GM21825 (cell line): ENCODE data around the gene TARM1.

Experiments
- ATAC-seq: cut with Tn5 transposase; IDR thresholded peaks from one replicate; pipeline ENCODE4 v1.9.1; 2021; ENCODE audit warnings: mild to moderate bottlenecking, moderate library complexity; ENCODE audit not compliant: unreplicated experiment

The TARM1 gene

DNA sequence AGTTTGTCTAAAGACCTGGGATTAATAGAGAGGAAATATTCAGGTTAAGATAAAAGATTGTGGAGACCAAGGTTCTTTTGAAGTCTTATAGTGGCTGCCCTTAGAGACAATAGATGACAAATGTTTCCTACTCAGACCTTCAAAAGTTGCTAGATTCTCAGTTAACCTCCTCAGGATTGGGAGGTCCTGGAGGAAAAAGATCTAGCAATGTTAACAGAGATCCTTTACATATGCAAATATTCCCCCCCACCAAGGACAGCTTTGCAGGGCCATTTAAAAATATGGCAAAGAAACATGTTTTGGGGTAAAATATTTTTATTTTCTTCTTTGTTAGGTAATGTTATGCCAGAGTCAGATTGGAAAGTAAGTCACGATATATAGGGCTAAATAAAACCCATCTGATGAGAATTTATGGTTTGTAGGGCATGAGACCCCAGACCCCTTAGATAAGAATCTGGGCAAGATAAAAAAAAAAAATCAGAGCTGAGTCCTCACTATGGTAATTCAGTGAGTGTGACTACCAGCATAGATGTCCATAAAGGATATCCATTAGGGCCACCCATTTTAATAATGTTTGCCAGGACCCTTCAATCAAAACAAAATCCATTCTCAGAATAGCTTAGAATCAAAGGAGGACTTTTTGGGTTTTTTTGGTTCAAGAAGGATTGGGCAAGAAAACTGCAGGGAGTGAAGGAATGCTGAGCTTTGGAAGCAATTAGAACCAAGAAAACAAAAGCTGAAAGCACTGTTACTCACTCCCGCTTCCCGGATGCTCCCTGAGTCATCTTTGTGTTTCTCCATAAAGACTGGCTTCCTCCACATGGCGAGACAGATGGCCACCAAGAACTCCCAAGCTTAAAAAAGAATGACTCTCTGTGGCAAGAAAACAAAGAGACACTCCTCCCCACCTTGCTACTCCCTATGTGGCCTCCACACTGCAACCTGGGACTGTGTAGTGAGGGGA lies 45.7 kb downstream of the TARM1 start:
- no peak for ATAC-seq

DNA sequence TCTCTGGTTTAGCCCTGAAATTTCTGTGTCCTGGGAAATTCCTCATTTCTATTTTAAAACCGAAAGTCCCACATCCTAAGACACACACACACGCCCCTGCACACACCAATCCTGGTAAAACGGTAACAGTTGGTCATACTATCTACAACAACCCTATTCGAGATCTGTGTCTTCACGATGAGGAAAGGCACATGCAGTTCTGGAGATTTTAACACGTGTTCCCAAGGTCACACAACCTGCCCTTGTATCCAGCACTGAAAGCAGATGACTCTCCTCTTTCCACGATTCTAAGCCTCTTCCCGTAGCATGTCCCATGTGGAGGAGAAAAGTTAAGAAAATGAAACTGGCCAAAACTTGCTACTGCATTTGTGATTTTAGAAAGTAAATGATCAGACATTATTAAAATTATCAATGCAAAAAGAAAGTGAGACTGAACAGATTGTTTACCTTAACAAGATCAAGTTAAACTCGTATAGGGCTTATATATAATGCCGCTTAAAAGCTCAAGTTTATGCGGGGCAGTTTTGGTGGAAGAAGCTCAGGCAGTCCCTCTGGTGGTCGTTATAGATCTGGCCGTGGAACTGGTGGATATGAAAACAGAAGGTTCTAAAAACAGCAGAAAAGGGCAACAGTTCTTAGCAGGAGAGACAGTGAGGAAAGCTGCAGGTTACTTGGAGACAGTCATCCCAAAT lies 50.1 kb downstream of the TARM1 start:
- no peak for ATAC-seq

GRCh38 chr19:54029930-54030490 lies 51.2 kb downstream of the TARM1 start:
- ATAC-seq: no peak

DNA sequence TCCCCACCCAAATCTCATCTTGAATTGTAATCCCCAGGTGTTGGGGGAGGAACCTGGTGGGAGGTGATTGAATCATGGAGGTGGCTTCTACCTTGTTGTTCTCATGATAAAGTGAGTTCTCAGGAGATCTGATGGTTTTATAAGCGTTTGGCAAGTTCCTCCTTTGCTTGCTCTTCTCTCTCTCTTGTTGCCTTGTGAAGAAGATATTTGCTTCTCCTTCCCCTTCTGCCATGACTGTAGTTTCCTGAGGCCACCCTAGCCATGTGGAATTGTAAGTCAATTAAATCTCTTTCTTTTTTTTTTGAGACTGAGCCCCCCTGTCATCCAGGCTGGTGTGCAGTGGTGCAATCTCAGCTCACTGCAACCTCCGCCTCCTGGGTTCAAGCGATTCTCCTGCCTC lies 51.9 kb downstream of the TARM1 start:
- ATAC-seq: no peak

GRCh38 chr19:54026656-54027055 lies 54.5 kb downstream of the TARM1 start:
- ATAC-seq: no peak

- no peak for ATAC-seq
These were observed 56.5 kb downstream of the TARM1 start for GRCh38 chr19:54024660-54025059.

DNA sequence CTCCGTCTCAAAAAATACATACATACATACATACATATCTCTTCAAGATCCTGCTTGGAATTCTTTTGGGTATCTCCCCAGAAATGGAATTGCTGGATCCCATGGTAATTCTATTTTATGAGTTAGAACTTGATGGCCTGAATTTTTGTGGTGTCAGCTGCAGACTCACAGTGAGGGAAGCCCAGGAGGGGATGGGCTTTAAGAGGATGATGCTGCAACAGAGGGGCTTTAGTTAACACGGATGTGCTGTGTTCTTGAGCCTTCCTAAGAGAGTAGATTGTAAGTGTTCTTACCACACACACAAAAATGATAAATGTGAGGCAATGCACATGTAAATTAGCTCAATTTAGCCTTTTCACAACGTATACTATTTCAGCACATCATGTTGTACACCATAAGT lies 58.0 kb downstream of the TARM1 start:
- no peak for ATAC-seq

GRCh38 chr19:54021932-54022331 lies 59.2 kb downstream of the TARM1 start:
- ATAC-seq: no peak

DNA sequence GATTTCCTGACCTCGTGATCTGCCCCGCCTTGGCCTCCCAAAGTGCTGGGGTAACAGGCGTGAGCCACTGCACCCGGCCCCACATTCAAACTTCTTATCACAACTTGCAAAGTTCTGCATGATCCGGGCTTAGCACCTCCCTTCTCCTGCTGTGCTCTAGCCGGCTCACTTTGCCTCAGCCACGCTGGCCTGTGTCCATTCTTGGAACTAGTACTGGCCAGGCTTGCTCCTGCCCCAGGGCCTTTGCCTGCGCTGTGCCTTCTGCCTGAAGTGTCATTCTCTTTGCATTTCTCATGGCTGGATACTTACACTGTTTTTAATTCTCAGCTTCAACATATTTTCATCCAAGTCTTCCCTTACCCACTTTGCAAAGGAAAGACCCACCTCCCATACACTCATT lies 59.8 kb downstream of the TARM1 start:
- no peak for ATAC-seq
